GM12878 (cell line): ENCODE data around the gene BEAN1. TPM values are rescaled to one million over a fixed set of nuclear protein-coding genes. Genes with fewer than 3 reads are reported as not detected.

Source experiments
- ATAC-seq: fragments of 200-7000 bp; cut with Tn5 transposase; 3 replicates; pipeline ENCODE4 v1.9.1; 2020; ENCODE audit warnings: mild to moderate bottlenecking, moderate library complexity
- BruUV-seq: library from RNA; stranded (reverse); fragments of 400-500 nt; replicated peaks from 2 replicates; lab custom pipeline; 2021; lab: Mats Ljungman, UMichigan
- CTCF ChIA-PET: fragments of 300-600 bp; sonication (Branson Sonifier 250); formaldehyde crosslinking; extraction: SDS; loops from one replicate; lab custom pipeline; 2021; ENCODE audit warnings: inconsistent platforms; lab: Yijun Ruan, JAX
- POLR2A ChIA-PET: fragments of 350-600 bp; formaldehyde crosslinking; extraction: SDS; loops from one replicate; lab custom pipeline; 2021; ENCODE audit warnings: inconsistent platforms; lab: Charles Lee
- RAD21 ChIA-PET: fragments of 300-600 bp; sonication (Branson Sonifier 250); formaldehyde crosslinking; loops from one replicate; lab custom pipeline; 2023; ENCODE audit warnings: antibody characterized with exemption; ENCODE audit not compliant: unreplicated experiment; lab: Charles Lee
- SMC1A ChIA-PET: fragments of 300-600 bp; sonication (Branson Sonifier 250); formaldehyde crosslinking; loops from one replicate; lab custom pipeline; 2023; ENCODE audit not compliant: unreplicated experiment, uncharacterized antibody; lab: Charles Lee
- DNase-seq: peaks from one replicate; pipeline ENCODE4 v3.0.0-alpha.2; 2011; ENCODE audit warnings: low read depth, low spot score
- FAIRE-seq: peaks from 3 replicates; lab custom pipeline; 2011; peaks lifted over from hg19 to GRCh38; lab: Jason Lieb, UNC
- H2AFZ ChIP-seq: 2 replicates; pipeline ENCODE4 v1.6.0; 2011; ENCODE audit warnings: low read depth, low read length, control low read depth; ENCODE audit not compliant: control insufficient read depth
- H3K27ac ChIP-seq: 2 replicates; pipeline ENCODE4 v1.5.1; 2011; ENCODE audit warnings: control low read depth; ENCODE audit not compliant: control insufficient read depth, insufficient read depth
- H3K27me3 ChIP-seq, 2 experiments: replicated peaks in 1 of 2; 2 replicates each; pipeline versions ENCODE4 v1.6.0 to v1.6.1; 2011; ENCODE audit warnings: low read length in 1 of 2; ENCODE audit not compliant: control insufficient read depth in 2 of 2, insufficient read depth in 2 of 2
- H3K36me3 ChIP-seq, 2 experiments: 2 replicates each; pipeline ENCODE4 v1.5.1; 2011; ENCODE audit warnings: low read length in 1 of 2; ENCODE audit not compliant: control insufficient read depth in 2 of 2, insufficient read depth in 2 of 2
- H3K4me1 ChIP-seq: 2 replicates; pipeline ENCODE4 v1.6.1; 2011; ENCODE audit warnings: mild to moderate bottlenecking, low read length, moderate library complexity, mixed read lengths; ENCODE audit not compliant: control insufficient read depth, insufficient read depth
- H3K4me2 ChIP-seq: 2 replicates; pipeline ENCODE4 v1.6.0; 2011; ENCODE audit warnings: control low read depth; ENCODE audit not compliant: control insufficient read depth, insufficient read depth
- H3K4me3 ChIP-seq: fragments of 200-600 bp; sonication (generic); 2 replicates; pipeline ENCODE4 v1.5.1; 2016
- H3K79me2 ChIP-seq: 2 replicates; pipeline ENCODE4 v1.6.0; 2011; ENCODE audit warnings: low read length; ENCODE audit not compliant: control insufficient read depth, insufficient read depth
- H3K9ac ChIP-seq: 2 replicates; pipeline ENCODE4 v1.8.0; 2011; ENCODE audit warnings: low read length, control low read depth, mixed read lengths; ENCODE audit not compliant: control insufficient read depth, insufficient read depth
- H3K9me3 ChIP-seq: replicated peaks from 3 replicates; pipeline ENCODE4 v1.5.1; 2011; ENCODE audit warnings: mild to moderate bottlenecking, low read length; ENCODE audit not compliant: control insufficient read depth, insufficient read depth
- H4K20me1 ChIP-seq: 2 replicates; pipeline ENCODE4 v1.6.0; 2011; ENCODE audit not compliant: control insufficient read depth, insufficient read depth
- ATF7 ChIP-seq: fragments of 450-650 bp; IDR thresholded peaks from 2 replicates; pipeline ENCODE4 v1.6.1; 2016; ENCODE audit warnings: low read depth, mild to moderate bottlenecking
- NR2C2 ChIP-seq: IDR thresholded peaks from 2 replicates; pipeline ENCODE4 v1.6.1; 2011; ENCODE audit warnings: borderline replicate concordance, low read depth; ENCODE audit not compliant: control insufficient read depth, insufficient read length
- WGBS: methylation state at CpG from one replicate; pipeline ENCODE4 v1.1.6; 2016; ENCODE audit warnings: low lambda C conversion rate; ENCODE audit not compliant: insufficient replicate concordance, insufficient coverage; ENCODE audit errors: missing lambda C conversion rate; 5-methylcytosine and 5-hydroxymethylcytosine counted together
- in situ Hi-C: fragments of 300-500 bp; cut with MboI; formaldehyde crosslinking; loops from 9 replicates; pipeline ENCODE4 v1.14.3; 2018; ENCODE audit warnings: mixed read lengths
- intact Hi-C: fragments of 100-400 bp; cut with micrococcal nuclease; formaldehyde crosslinking; loops from one replicate; pipeline ENCODE4 v1.14.2; 2022; ENCODE audit not compliant: unreplicated experiment
- polyA plus RNA-seq, 11 experiments: library from polyadenylated mRNA; depleted of rRNA in 4 of 11; unstranded in 6 of 11; stranded (reverse) in 5 of 11; fragments of >200 nt; fragmentation: Nextera tagmentation in 4 of 11; fragmentation: Illumina TruSeq in 1 of 11; extraction: Ambion mirVana in 4 of 11; extraction: Trizol in 1 of 11; gene quantifications; 1 replicate in 1 of 11; 2 replicates in 10 of 11; pipeline versions ENCODE4 v1.2.1 to v1.2.3, GENCODE V29; 2011 to 2016; ENCODE audit warnings: inconsistent platforms in 2 of 11, missing spikeins in 2 of 11, low read depth in 1 of 11
- total RNA-seq, 4 experiments: library from RNA; depleted of rRNA in 3 of 4; stranded (reverse); fragments of >200 nt in 3 of 4; fragmentation: Illumina TruSeq in 1 of 4; extraction: Trizol in 1 of 4; gene quantifications; 2 replicates each; pipeline versions ENCODE4 v1.2.1 to v1.2.3, GENCODE V29; 2013 to 2021
- TF ChIP-seq, protein P1 (sequence below): IDR thresholded peaks from 2 replicates; pipeline ENCODE4 v1.6.1; 2011; ENCODE audit warnings: mild to moderate bottlenecking, low read depth, low read length, moderate library complexity; ENCODE audit not compliant: insufficient replicate concordance

The BEAN1 gene
- total and polyA plus RNA-seq, 10 of the 15 experiments (the other 5 are each of a cell fraction or from before 2014, with no cell fraction given), result not detected

DNA sequence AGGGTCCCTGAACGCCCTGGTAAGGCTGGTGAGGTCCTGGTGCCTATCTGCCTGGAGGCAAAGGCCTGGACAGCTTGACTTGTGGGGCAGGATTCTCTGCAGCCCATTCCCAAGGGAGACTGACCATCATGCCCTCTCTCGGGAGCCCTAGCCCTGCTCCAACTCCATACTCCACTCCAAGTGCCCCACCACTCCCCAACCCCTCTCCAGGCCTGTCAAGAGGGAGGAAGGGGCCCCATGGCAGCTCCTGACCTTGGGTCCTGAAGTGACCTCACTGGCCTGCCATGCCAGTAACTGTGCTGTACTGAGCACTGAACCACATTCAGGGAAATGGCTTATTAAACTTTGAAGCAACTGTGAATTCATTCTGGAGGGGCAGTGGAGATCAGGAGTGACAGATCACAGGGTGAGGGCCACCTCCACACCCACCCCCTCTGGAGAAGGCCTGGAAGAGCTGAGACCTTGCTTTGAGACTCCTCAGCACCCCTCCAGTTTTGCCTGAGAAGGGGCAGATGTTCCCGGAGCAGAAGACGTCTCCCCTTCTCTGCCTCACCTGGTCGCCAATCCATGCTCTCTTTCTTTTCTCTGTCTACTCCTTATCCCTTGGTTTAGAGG is 23.5 kb upstream of the BEAN1 start:
- H3K36me3 ChIP-seq, result no peaks in the 10 kb centered on the region
- in situ Hi-C loops, result no loop called here

More for the DNA sequence above, 23.5 kb upstream of the BEAN1 start:
- SMC1A ChIA-PET, result interaction anchor here (5.3 kb wide), 1 partner anchor 72 kb away, joined by 36 read pairs; no protein-coding TSS in a partner anchor
- POLR2A ChIA-PET, result no interaction called here
- no peaks in the 10 kb centered on the region for H3K79me2 ChIP-seq
- no peak overlapping the region for H3K4me2 ChIP-seq
- RAD21 ChIA-PET, result interaction anchor here (1.0 to 5.9 kb wide), 2 partner anchors 73 to 186 kb away, joined by 4 to 51 read pairs; no protein-coding TSS in a partner anchor
- H3K27me3 ChIP-seq, result peaks cover 2 to 4% of the 10 kb centered on the region in 2 experiments; a peak in 3 of 4 replicates
- 19% methylated on average over 5 of the region's 5 CpGs for WGBS
- TF ChIP-seq ATF7 (no peak), NR2C2 (no peak)
- TF ChIP-seq, protein P1, sequence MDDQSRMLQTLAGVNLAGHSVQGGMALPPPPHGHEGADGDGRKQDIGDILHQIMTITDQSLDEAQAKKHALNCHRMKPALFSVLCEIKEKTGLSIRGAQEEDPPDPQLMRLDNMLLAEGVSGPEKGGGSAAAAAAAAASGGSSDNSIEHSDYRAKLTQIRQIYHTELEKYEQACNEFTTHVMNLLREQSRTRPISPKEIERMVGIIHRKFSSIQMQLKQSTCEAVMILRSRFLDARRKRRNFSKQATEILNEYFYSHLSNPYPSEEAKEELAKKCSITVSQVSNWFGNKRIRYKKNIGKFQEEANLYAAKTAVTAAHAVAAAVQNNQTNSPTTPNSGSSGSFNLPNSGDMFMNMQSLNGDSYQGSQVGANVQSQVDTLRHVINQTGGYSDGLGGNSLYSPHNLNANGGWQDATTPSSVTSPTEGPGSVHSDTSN, result no peak
- no peak overlapping the region for H3K9ac ChIP-seq
- FAIRE-seq (no peak), DNase-seq (no peak), ATAC-seq (no peak)
- CTCF ChIA-PET, result interaction anchor here (3.9 to 7.2 kb wide), 4 partner anchors 72 to 464 kb away, joined by 22 to 118 read pairs (median 54); no protein-coding TSS in a partner anchor
- no peak overlapping the region for H2AFZ ChIP-seq
- no peak overlapping the region for H3K4me3 ChIP-seq
- H4K20me1 ChIP-seq, result no peaks in the 10 kb centered on the region
- intact Hi-C loops, result no loop called here
- H3K27ac ChIP-seq, result no peak overlapping the region
- BruUV-seq, result no TSS peak
- H3K9me3 ChIP-seq, result no peaks in the 10 kb centered on the region; the same call in 2 of the 3 replicates
- peaks cover 4% of the 10 kb centered on the region; the same call in 1 of the 2 replicates for H3K4me1 ChIP-seq
